ENCODE measurements around the gene ZDHHC24.

The ZDHHC24 gene

DNA sequence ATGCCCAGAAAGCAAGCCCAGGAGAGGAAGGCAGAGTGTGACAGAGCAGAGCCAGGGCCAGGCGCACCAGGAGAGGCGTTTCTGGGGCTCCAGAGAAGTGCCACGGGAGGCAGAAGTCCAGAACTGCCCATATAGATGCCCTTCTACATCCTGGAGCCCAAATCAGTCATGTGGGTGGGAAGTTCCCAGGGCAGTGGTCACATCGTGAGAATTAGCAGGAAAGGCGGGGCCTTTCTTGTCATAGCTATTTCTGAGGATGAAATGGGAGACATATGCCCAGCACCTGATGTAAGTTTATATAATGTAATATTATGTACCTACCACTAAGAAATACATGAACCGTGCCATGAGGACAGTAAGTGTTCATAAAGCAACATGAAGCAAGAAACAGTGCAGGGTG, 13.1 kb downstream of the ZDHHC24 start:
- TF ChIP-seq, protein P1, sequence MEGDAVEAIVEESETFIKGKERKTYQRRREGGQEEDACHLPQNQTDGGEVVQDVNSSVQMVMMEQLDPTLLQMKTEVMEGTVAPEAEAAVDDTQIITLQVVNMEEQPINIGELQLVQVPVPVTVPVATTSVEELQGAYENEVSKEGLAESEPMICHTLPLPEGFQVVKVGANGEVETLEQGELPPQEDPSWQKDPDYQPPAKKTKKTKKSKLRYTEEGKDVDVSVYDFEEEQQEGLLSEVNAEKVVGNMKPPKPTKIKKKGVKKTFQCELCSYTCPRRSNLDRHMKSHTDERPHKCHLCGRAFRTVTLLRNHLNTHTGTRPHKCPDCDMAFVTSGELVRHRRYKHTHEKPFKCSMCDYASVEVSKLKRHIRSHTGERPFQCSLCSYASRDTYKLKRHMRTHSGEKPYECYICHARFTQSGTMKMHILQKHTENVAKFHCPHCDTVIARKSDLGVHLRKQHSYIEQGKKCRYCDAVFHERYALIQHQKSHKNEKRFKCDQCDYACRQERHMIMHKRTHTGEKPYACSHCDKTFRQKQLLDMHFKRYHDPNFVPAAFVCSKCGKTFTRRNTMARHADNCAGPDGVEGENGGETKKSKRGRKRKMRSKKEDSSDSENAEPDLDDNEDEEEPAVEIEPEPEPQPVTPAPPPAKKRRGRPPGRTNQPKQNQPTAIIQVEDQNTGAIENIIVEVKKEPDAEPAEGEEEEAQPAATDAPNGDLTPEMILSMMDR (IDR thresholded peaks at IDR 0.05; ENCODE audit: borderline replicate concordance, insufficient read depth, low read depth, low read length): no peak
- no peak overlapping the region for H3K4me3 ChIP-seq (ENCODE audit: low read depth, low read length)

GRCh38 chr11:66531841-66532240, 14.0 kb downstream of the ZDHHC24 start:
- H3K4me3 ChIP-seq (ENCODE audit: low read depth, low read length): no peak overlapping the region
- TF ChIP-seq, protein P1 (IDR thresholded peaks at IDR 0.05; ENCODE audit: borderline replicate concordance, insufficient read depth, low read depth, low read length): no peak

GRCh38 chr11:66530927-66531709, 14.7 kb downstream of the ZDHHC24 start:
- H3K4me3 ChIP-seq (ENCODE audit: low read depth, low read length): no peak overlapping the region
- TF ChIP-seq, protein P1 (IDR thresholded peaks at IDR 0.05; ENCODE audit: borderline replicate concordance, insufficient read depth, low read depth, low read length): no peak

GRCh38 chr11:66529655-66530054, 16.2 kb downstream of the ZDHHC24 start:
- TF ChIP-seq, protein P1 (IDR thresholded peaks at IDR 0.05; ENCODE audit: borderline replicate concordance, insufficient read depth, low read depth, low read length): no peak
- no peak overlapping the region for H3K4me3 ChIP-seq (ENCODE audit: low read depth, low read length)

DNA sequence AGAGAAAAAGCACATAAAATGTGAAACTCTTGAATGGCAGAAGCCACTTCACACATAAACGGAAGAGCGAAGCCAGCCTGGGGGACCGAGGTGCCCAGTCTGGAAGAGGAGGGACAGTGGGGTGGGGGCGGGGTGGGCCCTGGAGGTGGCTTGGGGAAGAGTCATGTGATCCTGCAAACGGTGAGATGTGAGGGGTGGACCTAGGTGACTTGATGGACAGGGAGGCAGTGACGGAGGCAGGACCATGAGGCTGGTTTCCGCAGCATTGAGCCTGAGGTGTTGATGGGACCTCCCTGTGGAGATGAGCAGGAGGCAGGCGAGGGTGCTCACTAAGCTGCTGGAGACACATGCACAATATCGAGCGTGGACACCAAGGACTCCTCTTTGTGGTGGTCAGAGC, 16.8 kb downstream of the ZDHHC24 start:
- TF ChIP-seq, protein P1 (IDR thresholded peaks at IDR 0.05; ENCODE audit: borderline replicate concordance, insufficient read depth, low read depth, low read length): no peak
- no peak overlapping the region for H3K4me3 ChIP-seq (ENCODE audit: low read depth, low read length)

GRCh38 chr11:66524304-66525040, 21.4 kb downstream of the ZDHHC24 start:
- no peak overlapping the region for H3K4me3 ChIP-seq (ENCODE audit: low read depth, low read length)
- TF ChIP-seq, protein P1 (IDR thresholded peaks at IDR 0.05; ENCODE audit: borderline replicate concordance, insufficient read depth, low read depth, low read length): no peak

Measured in GM12875 (cell line).